Measurements from ENCODE around the gene HCFC1.
"Not testable (repeated sequence)": the region's sequence is repeated elsewhere in the genome, so short reads cannot be mapped to it uniquely, and the experiment has no call there.

The HCFC1 gene

GRCh38 chrX:154006947-154007346 lies 35.3 kb upstream of the HCFC1 start:
- DNase-seq, result no peak

- no peak for DNase-seq
Observed at GRCh38 chrX:154004315-154004714, 32.7 kb upstream of the HCFC1 start.

GRCh38 chrX:154002215-154002719 lies 30.6 kb upstream of the HCFC1 start:
- DNase-seq, result peak; percentile 9

- DNase-seq, result no peak
Observed at GRCh38 chrX:154000051-154000450, 28.4 kb upstream of the HCFC1 start.

GRCh38 chrX:153999359-154000037 lies 27.9 kb upstream of the HCFC1 start:
- no peak for DNase-seq

- no peak for DNase-seq
Observed at GRCh38 chrX:153995504-153995903, 23.9 kb upstream of the HCFC1 start.

- DNase-seq, result not testable (repeated sequence)
Observed at GRCh38 chrX:153994398-153994797, 22.8 kb upstream of the HCFC1 start.

- DNase-seq, result no peak
Observed at GRCh38 chrX:153993978-153994377, 22.4 kb upstream of the HCFC1 start.

- no peak for DNase-seq
Observed at GRCh38 chrX:153993079-153993478, 21.5 kb upstream of the HCFC1 start.

GRCh38 chrX:153992180-153992579 lies 20.6 kb upstream of the HCFC1 start:
- no peak for DNase-seq

GRCh38 chrX:153991013-153991580 lies 19.5 kb upstream of the HCFC1 start:
- no peak for DNase-seq

GRCh38 chrX:153989973-153990655 lies 18.5 kb upstream of the HCFC1 start:
- no peak for DNase-seq

GRCh38 chrX:153988493-153988892 lies 16.9 kb upstream of the HCFC1 start:
- DNase-seq, result no peak

- DNase-seq, result no peak
Observed at GRCh38 chrX:153984351-153985178, 12.9 kb upstream of the HCFC1 start.

- DNase-seq, result no peak
Observed at GRCh38 chrX:153983321-153983801, 11.7 kb upstream of the HCFC1 start.

GRCh38 chrX:153981771-153982533 lies 10.3 kb upstream of the HCFC1 start:
- no peak for DNase-seq

- no peak for DNase-seq
Observed at GRCh38 chrX:153981231-153981630, 9.6 kb upstream of the HCFC1 start.

- DNase-seq, result not testable (repeated sequence)
Observed at GRCh38 chrX:153980394-153980793, 8.8 kb upstream of the HCFC1 start.

- no peak for DNase-seq
Observed at GRCh38 chrX:153974726-153975286, 3.2 kb upstream of the HCFC1 start.

- DNase-seq, result no peak
Observed at GRCh38 chrX:153974003-153974725, 2.5 kb upstream of the HCFC1 start.

All from NCI-H345 (cell line).